ENCODE results near the gene RHBG. TPM values are rescaled to one million over a fixed set of nuclear protein-coding genes. Genes with fewer than 3 reads are reported as not detected.

The RHBG gene
- total RNA-seq, 1 experiment from 2014 or later = 5.7 TPM

- no peaks in the 10 kb centered on the region for H3K9me2 ChIP-seq (ENCODE audit: insufficient read depth)
- peaks cover 23% of the 10 kb centered on the region; the same call in 1 of the 2 replicates for H3K79me2 ChIP-seq (ENCODE audit: insufficient read depth, low read length)
- intact Hi-C loops (cut with micrococcal nuclease) = no loop called here
- peaks cover 0 to 2% of the 10 kb centered on the region in 2 experiments; a peak in 1 of 4 replicates for H3K4me1 ChIP-seq (ENCODE audit: control insufficient read depth in 1 of 2, insufficient read depth in 2 of 2, low read length in 2 of 2)
- H3K4me3 ChIP-seq (replicated peaks in 1 of 2; ENCODE audit: low read depth in 1 of 2, low read length in 2 of 2) = no peak overlapping the region
- peaks cover 0 to 15% of the 10 kb centered on the region in 2 experiments; a peak in 1 of 4 replicates for H3K36me3 ChIP-seq (ENCODE audit: control insufficient read depth in 1 of 2, insufficient read depth in 2 of 2, low read length in 2 of 2)
- H3K27ac ChIP-seq (ENCODE audit: low read depth, low read length) = no peak overlapping the region
- H3K9me3 ChIP-seq (ENCODE audit: control insufficient read depth in 1 of 2, insufficient read depth in 1 of 2, low read depth in 1 of 2, low read length in 2 of 2) = no peaks in the 10 kb centered on the region
- BruUV-seq (replicated peaks) = no TSS peak
- ATAC-seq (no peak), DNase-seq (ENCODE audit: low read depth, low spot score) (no peak)
- POLR2A ChIA-PET = no interaction called here
- H3K27me3 ChIP-seq (ENCODE audit: insufficient read depth, low read length) = no peaks in the 10 kb centered on the region
- no peaks in the 10 kb centered on the region for H4K20me1 ChIP-seq (ENCODE audit: insufficient read depth)
- no peak overlapping the region for H3K9ac ChIP-seq (ENCODE audit: low read length)
- H2AFZ ChIP-seq (ENCODE audit: low read depth, low read length, poor library complexity, severe bottlenecking) = no peak overlapping the region
- no peak for TF ChIP-seq ZBTB33 (IDR thresholded peaks at IDR 0.05; ENCODE audit: extremely low read depth, insufficient replicate concordance, low read length)
- TF ChIP-seq SIN3A (IDR thresholded peaks at IDR 0.05; ENCODE audit: low read depth) = no peak
- TF ChIP-seq REST (IDR thresholded peaks at IDR 0.05; ENCODE audit: low read depth) = no peak
- TF ChIP-seq YY1 (IDR thresholded peaks at IDR 0.05; ENCODE audit: extremely low read depth, insufficient replicate concordance, low read depth, low read length) = no peak
- no peak for TF ChIP-seq SP1 (IDR thresholded peaks at IDR 0.05; ENCODE audit: low read depth)
- TF ChIP-seq POLR2A (IDR thresholded peaks at IDR 0.05; ENCODE audit: borderline replicate concordance, extremely low read depth, insufficient read depth, insufficient read length) = no peak
- TF ChIP-seq CTCF (IDR thresholded peaks at IDR 0.05 in 2 of 3, conservative IDR thresholded peaks at IDR 0.05 in 1 of 3; ENCODE audit: borderline replicate concordance in 1 of 3, insufficient read depth in 1 of 3, low read depth in 2 of 3, low read length in 2 of 3) = no peak
- no peak for TF ChIP-seq SRF (IDR thresholded peaks at IDR 0.05; ENCODE audit: low read depth)
- TF ChIP-seq EZH2 (IDR thresholded peaks at IDR 0.05) = no peak
- no peak for TF ChIP-seq CEBPB (IDR thresholded peaks at IDR 0.05; ENCODE audit: low read depth)
- TF ChIP-seq TCF7L2 (IDR thresholded peaks at IDR 0.05; ENCODE audit: borderline replicate concordance, extremely low read depth, insufficient read depth, insufficient read length) = no peak
- no peak for TF ChIP-seq ZFX (IDR thresholded peaks at IDR 0.05)
- no peak for TF ChIP-seq EGR1 (IDR thresholded peaks at IDR 0.05; ENCODE audit: low read depth)
- no peak for TF ChIP-seq POLR2AphosphoS5 (IDR thresholded peaks at IDR 0.05; ENCODE audit: low read depth, low read length)
- TF ChIP-seq ZNF274 (IDR thresholded peaks at IDR 0.05; ENCODE audit: low read depth, low read length) = no peak
- RAD21 ChIA-PET (ENCODE audit: low non-redundant PET in 1 of 2, low total read pairs in 2 of 2, uncharacterized antibody in 2 of 2, unreplicated experiment in 2 of 2) = no interaction called here
- H3K4me2 ChIP-seq (ENCODE audit: low read length) = no peak overlapping the region
- CTCF ChIA-PET = interaction anchor here (0.7 kb wide), 1 partner anchor 277 kb away, joined by 5 read pairs; no protein-coding TSS in a partner anchor
Measured at GRCh38 chr1:156412653-156413321, 43.8 kb downstream of the RHBG start.
